ENCODE data around the gene ADAMTS19.

The ADAMTS19 gene

GRCh38 chr5:129653442-129653841, 193.3 kb downstream of the ADAMTS19 start:
- no peak for TF ChIP-seq CTCF (IDR thresholded peaks at IDR 0.05; ENCODE audit: poor library complexity, severe bottlenecking)
- Histone ChIP-seq H3K27me3 (ENCODE audit: insufficient read depth, poor library complexity, severe bottlenecking) (no peaks in the 10 kb centered on the region), H3K9me3 (ENCODE audit: severe bottlenecking) (no peaks in the 10 kb centered on the region), H3K4me1 (ENCODE audit: insufficient read depth, poor library complexity, severe bottlenecking) (peaks cover 24% of the 10 kb centered on the region), H3K27ac (ENCODE audit: poor library complexity, severe bottlenecking) (peak overlapping the region; percentile 48), H3K4me3 (ENCODE audit: severe bottlenecking) (no peak overlapping the region), H3K36me3 (ENCODE audit: low read depth) (no peaks in the 10 kb centered on the region)
- DNase-seq (ENCODE audit: low spot score) = no peak
- no peak for ATAC-seq (ENCODE audit: low read depth)

- Histone ChIP-seq H3K9me3 (ENCODE audit: severe bottlenecking) (no peaks in the 10 kb centered on the region), H3K27me3 (ENCODE audit: insufficient read depth, poor library complexity, severe bottlenecking) (no peaks in the 10 kb centered on the region), H3K27ac (ENCODE audit: poor library complexity, severe bottlenecking) (no peak overlapping the region), H3K4me1 (ENCODE audit: insufficient read depth, poor library complexity, severe bottlenecking) (peaks cover 19% of the 10 kb centered on the region), H3K4me3 (ENCODE audit: severe bottlenecking) (no peak overlapping the region), H3K36me3 (ENCODE audit: low read depth) (no peaks in the 10 kb centered on the region)
- ATAC-seq (ENCODE audit: low read depth) (no peak), DNase-seq (ENCODE audit: low spot score) (no peak)
- TF ChIP-seq CTCF (IDR thresholded peaks at IDR 0.05; ENCODE audit: poor library complexity, severe bottlenecking) = no peak
Measured at GRCh38 chr5:129656952-129657351, 196.9 kb downstream of the ADAMTS19 start.

GRCh38 chr5:129658801-129659200, 198.7 kb downstream of the ADAMTS19 start:
- Histone ChIP-seq H3K36me3 (ENCODE audit: low read depth) (no peaks in the 10 kb centered on the region), H3K4me3 (ENCODE audit: severe bottlenecking) (no peak overlapping the region), H3K27ac (ENCODE audit: poor library complexity, severe bottlenecking) (no peak overlapping the region), H3K4me1 (ENCODE audit: insufficient read depth, poor library complexity, severe bottlenecking) (peaks cover under 1% of the 10 kb centered on the region), H3K27me3 (ENCODE audit: insufficient read depth, poor library complexity, severe bottlenecking) (no peaks in the 10 kb centered on the region), H3K9me3 (ENCODE audit: severe bottlenecking) (no peaks in the 10 kb centered on the region)
- no peak for DNase-seq (ENCODE audit: low spot score)
- ATAC-seq (ENCODE audit: low read depth) = no peak
- TF ChIP-seq CTCF (IDR thresholded peaks at IDR 0.05; ENCODE audit: poor library complexity, severe bottlenecking) = no peak

GRCh38 chr5:129661366-129662035, 201.4 kb downstream of the ADAMTS19 start:
- no peaks in the 10 kb centered on the region for H3K9me3 ChIP-seq (ENCODE audit: severe bottlenecking)
- ATAC-seq (ENCODE audit: low read depth) (no peak), DNase-seq (ENCODE audit: low spot score) (no peak)
- H3K4me3 ChIP-seq (ENCODE audit: severe bottlenecking) = no peak overlapping the region
- no peak overlapping the region for H3K27ac ChIP-seq (ENCODE audit: poor library complexity, severe bottlenecking)
- H3K4me1 ChIP-seq (ENCODE audit: insufficient read depth, poor library complexity, severe bottlenecking) = peaks cover 4% of the 10 kb centered on the region
- TF ChIP-seq CTCF (IDR thresholded peaks at IDR 0.05; ENCODE audit: poor library complexity, severe bottlenecking) = no peak
- no peaks in the 10 kb centered on the region for H3K27me3 ChIP-seq (ENCODE audit: insufficient read depth, poor library complexity, severe bottlenecking)
- no peaks in the 10 kb centered on the region for H3K36me3 ChIP-seq (ENCODE audit: low read depth)

- ATAC-seq (ENCODE audit: low read depth) = peak; percentile 41; the same call in 1 of the 3 replicates
- no peaks in the 10 kb centered on the region for H3K36me3 ChIP-seq (ENCODE audit: low read depth)
Measured at GRCh38 chr5:129664336-129664937, 204.3 kb downstream of the ADAMTS19 start.

More at GRCh38 chr5:129664336-129664937, 204.3 kb downstream of the ADAMTS19 start:
- Histone ChIP-seq H3K4me3 (ENCODE audit: severe bottlenecking) (no peak overlapping the region), H3K27me3 (ENCODE audit: insufficient read depth, poor library complexity, severe bottlenecking) (no peaks in the 10 kb centered on the region), H3K9me3 (ENCODE audit: severe bottlenecking) (no peaks in the 10 kb centered on the region), H3K4me1 (ENCODE audit: insufficient read depth, poor library complexity, severe bottlenecking) (peaks cover 4% of the 10 kb centered on the region), H3K27ac (ENCODE audit: poor library complexity, severe bottlenecking) (no peak overlapping the region)
- TF ChIP-seq CTCF (IDR thresholded peaks at IDR 0.05; ENCODE audit: poor library complexity, severe bottlenecking) = peak; percentile 97
- no peak for DNase-seq (ENCODE audit: low spot score)

All from RWPE2 (cell line).